SK-N-SH (cell line): ENCODE results near the gene KBTBD8.

ENCODE experiments used
- EP300 ChIP-seq, 2 experiments: IDR thresholded peaks; 2 replicates each; pipeline versions ENCODE4 v1.4.0 to v1.6.1; 2012; ENCODE audit warnings: borderline replicate concordance in 1 of 2, low read depth in 1 of 2, low read length in 1 of 2
- EZH2phosphoT487 ChIP-seq: fragments of 200-600 bp; sonication (generic); IDR thresholded peaks from 2 replicates; pipeline ENCODE4 v1.6.1; 2017; ENCODE audit warnings: low read depth, mixed run types, mild to moderate bottlenecking, antibody characterized with exemption, moderate library complexity, borderline replicate concordance
- MAX ChIP-seq: IDR thresholded peaks from 2 replicates; pipeline ENCODE4 v1.4.0; 2012; ENCODE audit warnings: low read depth
- POLR2AphosphoS5 ChIP-seq: IDR thresholded peaks from 2 replicates; pipeline ENCODE4 v1.6.1; 2012; ENCODE audit warnings: low read depth, low read length
- RCOR1 ChIP-seq: fragments of 150-350 bp; IDR thresholded peaks from 2 replicates; pipeline ENCODE4 v1.6.1; 2017; ENCODE audit warnings: antibody characterized with exemption, low read length
- RFX5 ChIP-seq: IDR thresholded peaks from 2 replicates; pipeline ENCODE4 v1.6.1; 2012; ENCODE audit warnings: mild to moderate bottlenecking, improper control_type of control experiment, low read length
- TAF1 ChIP-seq: IDR thresholded peaks from 2 replicates; pipeline ENCODE4 v1.6.1; 2012; ENCODE audit warnings: low read depth, mild to moderate bottlenecking, low read length, moderate library complexity, borderline replicate concordance
- USF1 ChIP-seq: IDR thresholded peaks from 2 replicates; pipeline ENCODE4 v1.4.0; 2012; ENCODE audit warnings: low read depth, borderline replicate concordance
- TF ChIP-seq, protein P1 (sequence below): IDR thresholded peaks from 2 replicates; pipeline ENCODE4 v1.6.1; 2012; ENCODE audit warnings: mild to moderate bottlenecking, low read depth, low read length, moderate library complexity
- TF ChIP-seq, protein P2 (sequence below): fragments of 200-600 bp; sonication (generic); IDR thresholded peaks from 2 replicates; pipeline ENCODE4 v1.6.1; 2017; ENCODE audit warnings: antibody characterized with exemption, mild to moderate bottlenecking, moderate library complexity

GRCh38 chr3:66957367-66957766 is 40.7 kb upstream of the KBTBD8 start:
- TF ChIP-seq RCOR1 (no peak), TAF1 (no peak), USF1 (no peak), EZH2phosphoT487 (no peak), EP300 (IDR thresholded peaks at IDR 0.05; ENCODE audit: borderline replicate concordance in 1 of 2, low read depth in 1 of 2, low read length in 1 of 2) (no peak), POLR2AphosphoS5 (no peak), RFX5 (no peak), MAX (no peak)
- TF ChIP-seq, protein P1, sequence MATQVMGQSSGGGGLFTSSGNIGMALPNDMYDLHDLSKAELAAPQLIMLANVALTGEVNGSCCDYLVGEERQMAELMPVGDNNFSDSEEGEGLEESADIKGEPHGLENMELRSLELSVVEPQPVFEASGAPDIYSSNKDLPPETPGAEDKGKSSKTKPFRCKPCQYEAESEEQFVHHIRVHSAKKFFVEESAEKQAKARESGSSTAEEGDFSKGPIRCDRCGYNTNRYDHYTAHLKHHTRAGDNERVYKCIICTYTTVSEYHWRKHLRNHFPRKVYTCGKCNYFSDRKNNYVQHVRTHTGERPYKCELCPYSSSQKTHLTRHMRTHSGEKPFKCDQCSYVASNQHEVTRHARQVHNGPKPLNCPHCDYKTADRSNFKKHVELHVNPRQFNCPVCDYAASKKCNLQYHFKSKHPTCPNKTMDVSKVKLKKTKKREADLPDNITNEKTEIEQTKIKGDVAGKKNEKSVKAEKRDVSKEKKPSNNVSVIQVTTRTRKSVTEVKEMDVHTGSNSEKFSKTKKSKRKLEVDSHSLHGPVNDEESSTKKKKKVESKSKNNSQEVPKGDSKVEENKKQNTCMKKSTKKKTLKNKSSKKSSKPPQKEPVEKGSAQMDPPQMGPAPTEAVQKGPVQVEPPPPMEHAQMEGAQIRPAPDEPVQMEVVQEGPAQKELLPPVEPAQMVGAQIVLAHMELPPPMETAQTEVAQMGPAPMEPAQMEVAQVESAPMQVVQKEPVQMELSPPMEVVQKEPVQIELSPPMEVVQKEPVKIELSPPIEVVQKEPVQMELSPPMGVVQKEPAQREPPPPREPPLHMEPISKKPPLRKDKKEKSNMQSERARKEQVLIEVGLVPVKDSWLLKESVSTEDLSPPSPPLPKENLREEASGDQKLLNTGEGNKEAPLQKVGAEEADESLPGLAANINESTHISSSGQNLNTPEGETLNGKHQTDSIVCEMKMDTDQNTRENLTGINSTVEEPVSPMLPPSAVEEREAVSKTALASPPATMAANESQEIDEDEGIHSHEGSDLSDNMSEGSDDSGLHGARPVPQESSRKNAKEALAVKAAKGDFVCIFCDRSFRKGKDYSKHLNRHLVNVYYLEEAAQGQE = no peak
- TF ChIP-seq, protein P2, sequence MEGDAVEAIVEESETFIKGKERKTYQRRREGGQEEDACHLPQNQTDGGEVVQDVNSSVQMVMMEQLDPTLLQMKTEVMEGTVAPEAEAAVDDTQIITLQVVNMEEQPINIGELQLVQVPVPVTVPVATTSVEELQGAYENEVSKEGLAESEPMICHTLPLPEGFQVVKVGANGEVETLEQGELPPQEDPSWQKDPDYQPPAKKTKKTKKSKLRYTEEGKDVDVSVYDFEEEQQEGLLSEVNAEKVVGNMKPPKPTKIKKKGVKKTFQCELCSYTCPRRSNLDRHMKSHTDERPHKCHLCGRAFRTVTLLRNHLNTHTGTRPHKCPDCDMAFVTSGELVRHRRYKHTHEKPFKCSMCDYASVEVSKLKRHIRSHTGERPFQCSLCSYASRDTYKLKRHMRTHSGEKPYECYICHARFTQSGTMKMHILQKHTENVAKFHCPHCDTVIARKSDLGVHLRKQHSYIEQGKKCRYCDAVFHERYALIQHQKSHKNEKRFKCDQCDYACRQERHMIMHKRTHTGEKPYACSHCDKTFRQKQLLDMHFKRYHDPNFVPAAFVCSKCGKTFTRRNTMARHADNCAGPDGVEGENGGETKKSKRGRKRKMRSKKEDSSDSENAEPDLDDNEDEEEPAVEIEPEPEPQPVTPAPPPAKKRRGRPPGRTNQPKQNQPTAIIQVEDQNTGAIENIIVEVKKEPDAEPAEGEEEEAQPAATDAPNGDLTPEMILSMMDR = no peak
